Activated CD8-positive, alpha-beta T cell treated with anti-CD3 and anti-CD28 coated beads, Interleukin-2, amount 10 ng/mL, durations not matched to agents 7 days and 5 days (primary cell): ENCODE data around the gene TBC1D4. TPM values are rescaled to one million over a fixed set of nuclear protein-coding genes. Genes with fewer than 3 reads are reported as not detected.

Source experiments
- ATAC-seq: fragments of 150-1000 bp; cut with Tn5 transposase; one replicate; pipeline ENCODE4 v1.10.0; 2021; ENCODE audit warnings: moderate library complexity
- CTCF ChIA-PET: fragments of 350-600 bp; sonication (Branson Sonifier 250); formaldehyde crosslinking; loops from one replicate; lab custom pipeline; 2021; ENCODE audit warnings: antibody characterized with exemption; lab: Charles Lee
- POLR2A ChIA-PET: fragments of 350-600 bp; sonication (Branson Sonifier 250); formaldehyde crosslinking; loops from one replicate; lab custom pipeline; 2021; ENCODE audit warnings: antibody characterized with exemption; lab: Charles Lee
- DNase-seq: peaks from one replicate; pipeline ENCODE4 v3.0.0-alpha.2; 2020
- H3K27ac Mint-ChIP-seq: one replicate; pipeline ENCODE4 v1.8.0; 2021; ENCODE audit warnings: mild to moderate bottlenecking, mixed read lengths
- H3K27me3 Mint-ChIP-seq: one replicate; pipeline ENCODE4 v1.8.0; 2021; ENCODE audit warnings: low read depth, mixed read lengths
- H3K36me3 Mint-ChIP-seq: one replicate; pipeline ENCODE4 v1.8.0; 2021; ENCODE audit warnings: low read depth, mixed read lengths
- H3K4me1 Mint-ChIP-seq: one replicate; pipeline ENCODE4 v1.8.0; 2021; ENCODE audit warnings: low read depth, mixed read lengths
- H3K4me3 Mint-ChIP-seq: one replicate; pipeline ENCODE4 v1.8.0; 2021; ENCODE audit warnings: mild to moderate bottlenecking, mixed read lengths
- H3K9me3 Mint-ChIP-seq: one replicate; pipeline ENCODE4 v1.8.0; 2022; ENCODE audit warnings: mixed read lengths; ENCODE audit not compliant: insufficient read depth
- total RNA-seq, 2 experiments: library from RNA; stranded (reverse); gene quantifications; one replicate each; pipeline ENCODE4 v1.2.3, GENCODE V29; 2021

The TBC1D4 gene
- total RNA-seq, 2 experiments from 2014 or later: 12.7 to 13.4 TPM

DNA sequence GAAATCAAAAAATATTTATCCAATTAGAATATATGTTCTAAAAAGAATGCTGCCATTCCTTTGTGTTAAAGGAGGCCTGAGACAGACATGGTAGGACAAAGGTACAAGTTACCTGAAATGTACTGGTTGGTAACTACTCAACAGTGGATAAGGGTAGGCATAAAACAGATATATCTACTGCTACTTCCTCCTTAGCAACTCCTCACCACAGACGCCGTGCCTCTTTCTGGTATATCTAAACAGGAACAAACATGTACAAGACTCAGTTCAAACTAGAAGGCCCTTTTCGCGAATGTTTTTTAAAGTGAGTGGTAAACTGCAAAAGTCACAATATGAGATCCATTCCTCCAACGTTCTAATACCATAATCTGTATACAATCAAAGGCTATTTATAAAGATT, 86.9 kb downstream of the TBC1D4 start:
- no peak for DNase-seq
- Mint-ChIP-seq H3K4me3 (no peak overlapping the region), H3K4me1 (no peaks in the 10 kb centered on the region), H3K9me3 (no peaks in the 10 kb centered on the region), H3K36me3 (no peaks in the 10 kb centered on the region), H3K27ac (no peak overlapping the region), H3K27me3 (no peaks in the 10 kb centered on the region)
- ChIA-PET POLR2A (no interaction called here), CTCF (interaction anchor here (1.4 kb wide), 1 partner anchor 87 kb away, joined by 3 read pairs; the partner anchor contains the start of gene TBC1D4)
- ATAC-seq: no peak

- POLR2A ChIA-PET: no interaction called here
- H3K4me3 Mint-ChIP-seq: no peak overlapping the region
- H3K36me3 Mint-ChIP-seq: no peaks in the 10 kb centered on the region
Observed at GRCh38 chr13:75393839-75394520, 88.0 kb downstream of the TBC1D4 start.

DNA sequence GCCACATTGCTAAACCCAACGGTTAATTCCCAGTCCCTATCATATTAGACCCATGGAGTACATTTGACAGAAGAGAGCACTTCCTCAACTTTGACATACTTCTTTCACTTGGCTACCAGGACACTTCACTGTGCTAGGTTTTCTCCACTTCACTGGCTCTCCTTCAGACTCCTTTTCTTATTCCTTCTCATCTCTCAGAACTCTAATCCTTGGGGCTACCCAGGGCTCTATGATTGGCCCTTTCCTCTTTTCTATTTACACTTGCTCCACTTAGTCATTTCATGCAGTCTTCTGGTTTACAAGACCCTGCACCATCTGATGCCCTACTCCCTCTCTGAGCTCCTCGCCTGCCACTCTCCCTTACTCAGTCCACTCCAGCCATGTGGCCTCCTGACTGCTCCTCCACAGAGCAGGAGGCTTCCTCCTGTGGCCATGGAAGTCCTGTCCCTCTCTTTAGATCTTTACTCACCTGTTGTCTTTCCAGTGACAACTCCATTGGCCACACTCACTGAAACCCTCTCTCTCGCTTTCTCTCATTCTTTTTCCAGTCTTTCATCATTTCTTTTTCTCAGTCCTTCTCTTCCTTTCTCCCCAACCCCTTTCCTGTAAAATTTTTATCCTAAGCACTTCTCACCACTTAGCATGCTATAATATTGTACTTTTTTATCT, 90.4 kb downstream of the TBC1D4 start:
- Mint-ChIP-seq H3K27me3 (peaks cover 2% of the 10 kb centered on the region), H3K4me3 (no peak overlapping the region), H3K27ac (no peak overlapping the region), H3K36me3 (no peaks in the 10 kb centered on the region), H3K4me1 (no peaks in the 10 kb centered on the region), H3K9me3 (no peaks in the 10 kb centered on the region)
- ChIA-PET POLR2A (no interaction called here), CTCF (no interaction called here)
- no peak for ATAC-seq
- DNase-seq: no peak

More at GRCh38 chr13:75393839-75394520, 88.0 kb downstream of the TBC1D4 start:
- Mint-ChIP-seq H3K27me3 (no peaks in the 10 kb centered on the region), H3K27ac (no peak overlapping the region), H3K9me3 (no peaks in the 10 kb centered on the region), H3K4me1 (no peaks in the 10 kb centered on the region)
- no peak for ATAC-seq
- DNase-seq: no peak
- CTCF ChIA-PET: interaction anchor here (1.4 kb wide), 1 partner anchor 88 kb away, joined by 3 read pairs; the partner anchor contains the start of gene TBC1D4

- Mint-ChIP-seq H3K27ac (no peak overlapping the region), H3K27me3 (peaks cover 2% of the 10 kb centered on the region), H3K36me3 (no peaks in the 10 kb centered on the region), H3K9me3 (no peaks in the 10 kb centered on the region), H3K4me3 (no peak overlapping the region), H3K4me1 (no peaks in the 10 kb centered on the region)
- ChIA-PET POLR2A (no interaction called here), CTCF (no interaction called here)
- DNase-seq (no peak), ATAC-seq (no peak)
Observed at GRCh38 chr13:75390229-75390628, 91.7 kb downstream of the TBC1D4 start.

GRCh38 chr13:75385708-75386083, 96.3 kb downstream of the TBC1D4 start:
- H3K9me3 Mint-ChIP-seq: no peaks in the 10 kb centered on the region
- H3K27ac Mint-ChIP-seq: no peak overlapping the region
- H3K4me1 Mint-ChIP-seq: no peaks in the 10 kb centered on the region
- ChIA-PET CTCF (no interaction called here), POLR2A (no interaction called here)
- no peaks in the 10 kb centered on the region for H3K36me3 Mint-ChIP-seq
- peaks cover 6% of the 10 kb centered on the region for H3K27me3 Mint-ChIP-seq
- no peak for DNase-seq
- ATAC-seq: no peak
- no peak overlapping the region for H3K4me3 Mint-ChIP-seq

DNA sequence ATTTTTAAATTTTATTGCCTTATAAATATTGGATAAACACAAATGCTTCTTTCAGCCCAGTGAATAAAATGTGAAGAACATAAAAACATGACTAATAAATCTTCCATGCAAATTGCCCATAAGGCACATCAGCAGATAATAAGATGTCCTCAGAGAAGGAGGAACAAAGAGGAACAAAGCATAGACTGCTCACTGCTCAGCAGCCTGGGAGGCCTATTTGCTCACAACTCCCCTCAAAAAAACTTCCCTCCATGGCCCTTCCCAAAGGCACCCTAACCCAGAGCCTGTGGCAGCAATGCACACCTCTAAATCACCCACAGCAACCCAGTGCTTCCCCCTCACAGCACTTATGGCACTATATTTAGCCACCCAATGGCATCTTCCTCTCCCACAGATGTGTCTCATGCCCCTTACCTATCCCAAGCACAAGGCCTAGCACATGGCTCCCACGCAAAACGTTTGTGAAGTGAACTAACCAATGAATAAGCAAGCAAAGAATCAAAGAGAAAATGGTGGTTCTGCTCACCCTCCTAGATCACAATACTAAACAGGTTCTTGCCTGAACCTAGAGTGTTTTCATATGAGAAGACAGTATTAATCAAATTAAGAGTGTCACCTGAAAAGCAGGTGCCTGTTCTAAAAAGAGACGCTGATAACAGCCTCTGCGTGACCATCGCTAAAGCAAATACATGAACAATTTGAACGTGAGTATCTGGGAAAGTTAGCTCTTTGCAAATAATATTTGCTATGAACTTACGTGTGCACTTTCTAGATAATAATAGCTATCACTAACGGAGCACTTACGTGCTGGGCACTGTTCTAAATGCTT, 96.9 kb downstream of the TBC1D4 start:
- CTCF ChIA-PET: no interaction called here

DNA sequence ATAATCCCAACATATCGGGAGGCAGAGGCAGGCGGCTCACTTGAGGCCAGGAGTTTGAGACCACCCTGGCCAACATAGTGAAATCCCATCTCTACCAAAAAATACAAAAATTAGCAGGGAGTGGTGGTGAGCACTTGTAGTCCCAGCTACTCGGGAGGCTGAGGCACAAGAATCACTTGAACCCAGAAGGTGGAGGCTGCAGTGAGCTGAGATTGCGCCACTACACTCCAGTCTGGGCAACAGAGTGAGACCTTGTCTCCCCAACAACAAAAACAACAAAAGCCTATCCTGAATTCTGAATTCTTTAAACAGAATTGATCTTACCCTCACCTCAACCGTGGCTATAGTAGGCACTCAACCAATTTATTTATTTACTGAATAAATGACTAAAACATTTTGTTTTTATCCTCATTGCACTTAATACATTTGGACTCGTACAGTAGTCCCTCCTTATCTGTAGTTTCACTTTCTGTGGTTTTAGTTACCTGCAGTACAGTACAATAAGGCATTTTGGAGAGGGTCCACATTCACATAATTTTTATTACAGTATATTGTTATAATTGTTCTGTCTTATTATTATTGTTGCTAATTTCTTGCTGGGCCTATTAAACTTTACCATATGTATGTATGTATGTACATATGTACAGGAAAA, 98.8 kb downstream of the TBC1D4 start:
- DNase-seq (no peak), ATAC-seq (no peak)
- Mint-ChIP-seq H3K27me3 (peaks cover 6% of the 10 kb centered on the region), H3K27ac (no peak overlapping the region), H3K9me3 (no peaks in the 10 kb centered on the region), H3K36me3 (no peaks in the 10 kb centered on the region), H3K4me3 (no peak overlapping the region), H3K4me1 (no peaks in the 10 kb centered on the region)
- ChIA-PET POLR2A (no interaction called here), CTCF (no interaction called here)

More for the DNA sequence above, 96.9 kb downstream of the TBC1D4 start:
- no peak overlapping the region for H3K27ac Mint-ChIP-seq
- peaks cover 6% of the 10 kb centered on the region for H3K27me3 Mint-ChIP-seq
- no peaks in the 10 kb centered on the region for H3K4me1 Mint-ChIP-seq
- ATAC-seq (no peak), DNase-seq (no peak)
- POLR2A ChIA-PET: no interaction called here
- H3K4me3 Mint-ChIP-seq: no peak overlapping the region
- no peaks in the 10 kb centered on the region for H3K36me3 Mint-ChIP-seq
- no peaks in the 10 kb centered on the region for H3K9me3 Mint-ChIP-seq

- ChIA-PET POLR2A (no interaction called here), CTCF (interaction anchor here (1.0 to 1.8 kb wide), 3 partner anchors 12 to 51 kb away, joined by 4 to 6 read pairs (median 5); no protein-coding TSS in a partner anchor)
- Mint-ChIP-seq H3K4me3 (no peak overlapping the region), H3K9me3 (no peaks in the 10 kb centered on the region), H3K4me1 (no peaks in the 10 kb centered on the region), H3K27me3 (peaks cover 2% of the 10 kb centered on the region), H3K36me3 (no peaks in the 10 kb centered on the region), H3K27ac (no peak overlapping the region)
- ATAC-seq (no peak), DNase-seq (no peak)
Observed at GRCh38 chr13:75378301-75378700, 103.7 kb downstream of the TBC1D4 start.

DNA sequence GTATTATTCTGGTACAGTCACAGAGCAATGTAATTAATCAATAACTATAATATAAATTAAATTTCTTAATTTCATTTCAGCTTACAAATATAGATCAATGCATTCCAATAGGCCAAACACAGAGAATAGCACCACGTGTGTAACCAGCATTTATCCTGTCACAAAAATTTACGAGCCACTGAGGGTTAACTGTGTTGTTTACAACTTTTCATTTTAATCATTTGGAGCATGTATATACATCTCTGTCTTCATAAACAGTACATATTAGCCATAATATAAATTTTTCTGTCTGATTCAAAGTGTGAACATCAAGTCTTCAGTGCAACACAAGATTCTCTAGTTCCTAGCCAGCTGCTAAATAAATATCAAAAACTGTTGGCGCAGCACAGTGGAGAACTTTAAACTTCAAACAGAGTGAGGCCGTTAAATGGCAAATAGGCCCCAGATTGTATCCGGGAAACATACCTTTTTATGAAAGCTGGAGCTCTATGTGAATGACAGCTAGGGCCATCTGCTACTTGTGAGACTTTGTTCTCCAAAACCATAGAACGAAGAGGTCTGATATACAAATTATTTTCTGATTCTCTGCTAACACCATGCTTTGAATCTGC, 105.1 kb downstream of the TBC1D4 start:
- DNase-seq (no peak), ATAC-seq (no peak)
- H3K27ac Mint-ChIP-seq: no peak overlapping the region
- no peaks in the 10 kb centered on the region for H3K4me1 Mint-ChIP-seq
- H3K36me3 Mint-ChIP-seq: no peaks in the 10 kb centered on the region
- no peaks in the 10 kb centered on the region for H3K9me3 Mint-ChIP-seq
- H3K27me3 Mint-ChIP-seq: peaks cover under 1% of the 10 kb centered on the region
- ChIA-PET CTCF (interaction anchor here (1.0 to 1.8 kb wide), 3 partner anchors 11 to 50 kb away, joined by 3 to 5 read pairs (median 5); no protein-coding TSS in a partner anchor), POLR2A (no interaction called here)
- H3K4me3 Mint-ChIP-seq: no peak overlapping the region

DNA sequence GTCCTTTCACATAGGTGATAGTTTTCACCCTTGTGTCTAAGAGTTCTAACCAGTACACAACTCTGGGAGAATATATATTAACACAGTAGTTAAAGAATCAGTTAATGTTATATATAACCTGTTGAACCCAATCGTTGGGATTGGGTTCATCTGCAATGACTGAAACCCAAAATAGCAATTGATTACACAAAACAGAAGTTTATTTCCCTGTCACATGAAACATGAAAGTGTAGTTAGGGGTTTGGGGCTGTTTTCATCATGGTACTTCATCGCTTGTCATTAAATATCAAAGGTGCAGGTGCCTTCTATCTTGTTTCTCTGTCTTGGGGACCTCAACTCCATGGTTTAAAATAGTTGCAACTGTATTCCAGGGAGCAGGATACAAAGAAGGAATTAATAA, 106.6 kb downstream of the TBC1D4 start:
- H3K9me3 Mint-ChIP-seq: no peaks in the 10 kb centered on the region
- H3K27me3 Mint-ChIP-seq: no peaks in the 10 kb centered on the region
- no peak overlapping the region for H3K4me3 Mint-ChIP-seq
- DNase-seq (no peak), ATAC-seq (no peak)
- no peaks in the 10 kb centered on the region for H3K36me3 Mint-ChIP-seq
- ChIA-PET CTCF (interaction anchor here (0.7 to 1.3 kb wide), 3 partner anchors 9 to 109 kb away, joined by 3 read pairs; no protein-coding TSS in a partner anchor), POLR2A (no interaction called here)
- no peaks in the 10 kb centered on the region for H3K4me1 Mint-ChIP-seq
- no peak overlapping the region for H3K27ac Mint-ChIP-seq

GRCh38 chr13:75373988-75374387, 108.0 kb downstream of the TBC1D4 start:
- ChIA-PET POLR2A (no interaction called here), CTCF (interaction anchor here (1.3 to 2.6 kb wide), 4 partner anchors 8 to 177 kb away, joined by 3 to 9 read pairs (median 7); partner anchors contain the start of gene UCHL3)
- Mint-ChIP-seq H3K27me3 (no peaks in the 10 kb centered on the region), H3K4me3 (no peak overlapping the region), H3K36me3 (no peaks in the 10 kb centered on the region), H3K27ac (no peak overlapping the region), H3K4me1 (no peaks in the 10 kb centered on the region), H3K9me3 (no peaks in the 10 kb centered on the region)
- DNase-seq: no peak
- no peak for ATAC-seq
